Body of pancreas (tissue), 4 donors: Measurements from ENCODE around the gene LRRC7.

Experiments used
- CTCF ChIP-seq, 7 experiments: fragments of 450-650 bp in 4 of 7; fragments of 200-600 bp in 3 of 7; sonication (generic) in 3 of 7; IDR thresholded peaks; one replicate each; pipeline ENCODE4 v1.5.1; 2016 to 2019; ENCODE audit warnings: antibody characterized with exemption in 7 of 7
- POLR2A ChIP-seq, 3 donors: fragments of 450-650 bp; IDR thresholded peaks; one replicate each; pipeline ENCODE4 v1.6.1; 2016; ENCODE audit warnings: antibody characterized with exemption in 3 of 3, mild to moderate bottlenecking in 2 of 3

- no peak for TF ChIP-seq POLR2A (IDR thresholded peaks at IDR 0.05)
- no peak for TF ChIP-seq CTCF (IDR thresholded peaks at IDR 0.05)
Measured at GRCh38 chr1:70043804-70044203, 476.1 kb downstream of the LRRC7 start.
